ENCODE results near the gene SFI1.

DNA sequence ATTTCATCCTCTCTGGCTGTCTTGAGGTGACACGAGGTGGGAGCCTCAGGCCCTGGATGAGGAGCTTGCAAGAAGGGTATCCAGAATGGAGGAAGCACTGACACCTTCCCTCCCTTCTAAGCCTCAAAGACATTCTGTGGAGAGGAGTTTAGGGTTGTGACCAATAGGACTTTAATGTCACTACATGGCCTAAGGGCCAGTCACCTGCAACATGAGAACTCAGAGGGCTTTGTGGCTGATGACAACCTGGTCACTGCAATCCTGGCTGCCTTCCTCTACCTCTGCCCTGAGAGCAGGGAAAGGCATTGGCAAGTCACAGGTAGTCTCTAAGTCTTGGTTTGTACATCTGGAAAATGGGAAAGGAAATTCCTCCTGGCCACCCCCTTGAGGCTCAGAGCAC lies 132.0 kb downstream of the SFI1 start:
- TF ChIP-seq, protein P1, sequence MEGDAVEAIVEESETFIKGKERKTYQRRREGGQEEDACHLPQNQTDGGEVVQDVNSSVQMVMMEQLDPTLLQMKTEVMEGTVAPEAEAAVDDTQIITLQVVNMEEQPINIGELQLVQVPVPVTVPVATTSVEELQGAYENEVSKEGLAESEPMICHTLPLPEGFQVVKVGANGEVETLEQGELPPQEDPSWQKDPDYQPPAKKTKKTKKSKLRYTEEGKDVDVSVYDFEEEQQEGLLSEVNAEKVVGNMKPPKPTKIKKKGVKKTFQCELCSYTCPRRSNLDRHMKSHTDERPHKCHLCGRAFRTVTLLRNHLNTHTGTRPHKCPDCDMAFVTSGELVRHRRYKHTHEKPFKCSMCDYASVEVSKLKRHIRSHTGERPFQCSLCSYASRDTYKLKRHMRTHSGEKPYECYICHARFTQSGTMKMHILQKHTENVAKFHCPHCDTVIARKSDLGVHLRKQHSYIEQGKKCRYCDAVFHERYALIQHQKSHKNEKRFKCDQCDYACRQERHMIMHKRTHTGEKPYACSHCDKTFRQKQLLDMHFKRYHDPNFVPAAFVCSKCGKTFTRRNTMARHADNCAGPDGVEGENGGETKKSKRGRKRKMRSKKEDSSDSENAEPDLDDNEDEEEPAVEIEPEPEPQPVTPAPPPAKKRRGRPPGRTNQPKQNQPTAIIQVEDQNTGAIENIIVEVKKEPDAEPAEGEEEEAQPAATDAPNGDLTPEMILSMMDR (conservative IDR thresholded peaks at IDR 0.05; ENCODE audit: low read depth, low read length) = no peak
- TF ChIP-seq EZH2 (IDR thresholded peaks at IDR 0.05; ENCODE audit: borderline replicate concordance, low read depth, low read length, poor library complexity, severe bottlenecking) = no peak
